ENCODE data around the gene INHBC.
"Not testable (repeated sequence)": the region's sequence is repeated elsewhere in the genome, so short reads cannot be mapped to it uniquely, and the experiment has no call there.

The INHBC gene, protein sequence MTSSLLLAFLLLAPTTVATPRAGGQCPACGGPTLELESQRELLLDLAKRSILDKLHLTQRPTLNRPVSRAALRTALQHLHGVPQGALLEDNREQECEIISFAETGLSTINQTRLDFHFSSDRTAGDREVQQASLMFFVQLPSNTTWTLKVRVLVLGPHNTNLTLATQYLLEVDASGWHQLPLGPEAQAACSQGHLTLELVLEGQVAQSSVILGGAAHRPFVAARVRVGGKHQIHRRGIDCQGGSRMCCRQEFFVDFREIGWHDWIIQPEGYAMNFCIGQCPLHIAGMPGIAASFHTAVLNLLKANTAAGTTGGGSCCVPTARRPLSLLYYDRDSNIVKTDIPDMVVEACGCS

DNA sequence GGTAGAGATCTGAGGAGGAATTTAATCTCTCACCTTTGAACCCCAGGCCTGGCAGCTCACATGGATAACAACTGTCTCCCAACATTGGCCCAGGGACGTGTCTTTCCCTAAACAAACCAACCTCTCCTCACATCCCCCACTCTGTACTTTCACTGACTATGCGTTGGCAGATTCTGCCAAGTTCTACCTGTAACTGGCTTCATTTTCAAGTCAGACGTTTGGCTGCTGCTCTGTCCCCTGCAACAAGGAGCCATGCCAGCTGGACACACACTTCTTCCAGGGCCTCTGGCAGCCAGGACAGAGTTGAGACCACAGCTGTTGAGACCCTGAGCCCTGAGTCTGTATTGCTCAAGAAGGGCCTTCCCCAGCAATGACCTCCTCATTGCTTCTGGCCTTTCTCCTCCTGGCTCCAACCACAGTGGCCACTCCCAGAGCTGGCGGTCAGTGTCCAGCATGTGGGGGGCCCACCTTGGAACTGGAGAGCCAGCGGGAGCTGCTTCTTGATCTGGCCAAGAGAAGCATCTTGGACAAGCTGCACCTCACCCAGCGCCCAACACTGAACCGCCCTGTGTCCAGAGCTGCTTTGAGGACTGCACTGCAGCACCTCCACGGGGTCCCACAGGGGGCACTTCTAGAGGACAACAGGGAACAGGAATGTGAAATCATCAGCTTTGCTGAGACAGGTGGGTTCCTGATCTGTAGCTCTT is at the start of gene INHBC:
Gene INHBC, plus strand, starts transcription at position 268 of the 707 bp plus-strand sequence. Its CDS starts 103 bp downstream, at position 371.
- DNase-seq: no peak

DNA sequence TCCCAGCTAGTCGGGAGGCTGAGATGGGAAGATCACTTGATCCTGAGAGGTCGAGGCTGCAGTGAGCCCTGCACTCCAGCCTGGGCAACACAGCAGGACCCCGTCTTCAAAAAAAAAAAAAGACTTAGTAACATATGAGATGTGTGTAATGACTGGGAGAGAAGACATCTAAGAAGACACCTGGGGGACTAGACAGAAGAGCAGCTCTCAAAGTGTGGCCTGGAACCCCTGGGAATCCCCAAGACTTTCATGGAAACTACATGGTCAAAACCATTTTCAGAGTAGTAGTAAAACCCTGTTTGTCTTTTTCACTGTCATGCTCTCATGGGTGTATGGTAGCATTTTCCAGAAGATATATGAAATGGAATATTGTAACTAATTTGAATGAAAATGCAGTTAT is 49.0 kb upstream of the INHBC start:
- DNase-seq: no peak

DNA sequence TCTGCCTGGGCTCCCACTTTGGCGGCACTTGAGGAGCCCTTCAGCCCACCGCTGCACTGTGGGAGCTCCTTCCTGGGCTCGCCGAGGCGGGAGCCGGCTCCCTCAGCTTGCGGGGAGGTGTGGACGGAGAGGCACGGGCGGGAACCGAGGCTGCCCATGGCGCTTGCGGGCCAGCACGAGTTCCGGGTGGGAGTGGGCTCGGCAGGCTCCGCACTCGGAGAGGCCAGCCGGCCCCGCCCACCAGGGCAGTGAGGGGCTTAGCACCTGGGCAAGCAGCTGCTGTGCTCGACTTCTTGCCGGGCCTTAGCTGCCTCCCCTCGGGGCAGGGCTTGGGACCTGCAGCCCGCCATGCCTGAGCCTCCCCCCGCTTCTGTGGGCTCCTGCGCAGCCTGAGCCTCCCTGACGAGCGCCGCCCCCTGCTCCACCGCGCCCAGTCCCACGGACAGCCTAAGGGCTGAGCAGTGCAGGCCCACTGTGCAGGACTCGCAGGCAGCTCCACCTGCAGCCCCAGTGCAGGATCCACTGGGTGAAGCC is 48.3 kb upstream of the INHBC start:
- DNase-seq: no peak

DNA sequence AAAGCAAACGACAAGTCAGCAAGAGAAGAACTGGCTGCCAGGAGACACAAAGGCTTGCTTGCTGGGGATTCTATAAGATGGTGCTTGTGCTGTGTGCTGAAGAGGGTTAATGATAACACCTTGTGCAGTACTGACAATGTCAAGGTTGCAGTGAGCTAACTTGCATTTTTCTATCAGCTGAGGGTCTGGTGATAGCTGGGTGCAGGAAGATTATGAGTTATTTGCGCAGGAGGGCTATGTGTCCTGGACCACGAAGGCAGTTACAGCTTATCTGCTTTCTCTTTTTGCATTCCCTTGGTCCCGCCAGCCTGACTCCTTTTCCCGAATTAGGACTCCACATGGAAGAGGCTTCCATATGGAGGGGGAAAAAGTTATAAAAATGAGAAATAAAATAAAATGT is 46.2 kb upstream of the INHBC start:
- no peak for DNase-seq

DNA sequence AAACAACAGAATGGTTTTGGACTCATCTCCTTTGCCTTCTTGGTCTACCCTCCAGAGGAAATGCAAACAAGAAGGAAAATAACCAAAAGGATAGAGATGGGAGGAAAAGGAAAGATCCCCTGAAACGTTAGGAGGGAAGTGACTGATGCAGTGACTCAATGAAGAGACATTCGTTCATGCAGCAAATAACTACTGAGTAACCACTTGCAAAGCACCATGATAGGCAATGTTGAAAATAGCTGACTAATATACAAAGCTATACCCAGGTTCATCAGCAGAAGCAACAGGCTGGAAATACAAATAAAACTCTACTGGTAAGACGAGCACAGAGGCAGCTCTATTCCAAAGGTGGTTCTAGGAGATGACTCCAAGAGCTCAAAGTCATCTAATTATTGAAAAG is 45.6 kb upstream of the INHBC start:
- DNase-seq: no peak

DNA sequence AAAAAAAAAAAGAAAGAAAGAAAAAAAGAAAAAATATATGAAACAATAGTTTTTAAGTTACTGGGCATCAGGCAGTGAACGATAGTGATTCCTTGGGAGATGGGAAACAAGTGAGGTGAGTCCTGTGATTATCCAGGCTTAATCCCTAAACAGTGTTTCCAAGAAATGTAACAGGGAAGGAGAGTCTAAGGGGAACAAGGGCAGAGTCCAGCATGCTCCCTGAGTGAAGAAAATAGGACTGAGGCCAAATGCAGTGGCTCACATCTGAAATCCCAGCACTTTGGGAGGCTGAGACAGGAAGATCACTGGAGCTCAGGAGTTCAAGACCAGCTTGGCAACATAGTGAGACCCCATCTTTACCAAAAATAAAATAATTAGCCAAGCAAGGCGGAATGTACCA is 44.4 kb upstream of the INHBC start:
- no peak for DNase-seq

DNA sequence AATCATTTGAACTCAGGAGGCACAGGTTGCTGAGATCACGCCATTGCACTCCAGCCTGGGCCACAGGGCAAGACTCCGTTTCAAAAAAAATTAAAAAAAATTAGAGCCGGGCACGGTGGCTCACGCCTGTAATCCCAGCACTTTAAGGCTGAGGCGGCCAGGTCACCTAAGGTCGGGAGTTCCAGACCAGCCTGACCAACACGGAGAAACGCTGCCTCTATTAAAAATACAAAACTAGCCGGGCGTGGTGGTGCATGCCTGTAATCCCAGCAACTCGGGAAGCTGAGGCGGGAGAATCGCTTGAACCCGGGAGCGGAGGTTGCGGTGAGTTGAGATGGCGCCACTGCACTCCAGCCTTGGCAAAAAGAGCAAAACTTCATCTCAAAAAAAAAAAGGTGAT is 39.5 kb upstream of the INHBC start:
- no peak for DNase-seq

DNA sequence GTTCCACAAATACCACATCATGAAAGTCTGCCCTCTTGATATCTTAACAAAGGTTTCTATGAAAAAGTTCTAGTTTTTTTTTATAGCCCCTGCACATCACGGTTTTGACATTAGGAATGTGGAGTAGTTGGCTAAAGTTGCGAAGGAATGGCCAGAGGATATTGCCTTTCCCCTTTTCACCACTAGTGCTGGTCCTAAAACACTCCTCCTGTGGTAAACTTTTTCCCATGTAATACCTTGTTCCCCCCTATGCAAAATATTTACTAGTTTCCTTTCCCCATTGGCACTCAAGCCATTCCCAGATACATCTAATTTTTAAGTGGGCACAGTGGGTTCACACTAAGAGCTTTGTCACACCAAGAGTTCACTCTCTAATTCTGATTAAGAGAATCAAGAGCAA is 37.1 kb upstream of the INHBC start:
- DNase-seq: no peak

DNA sequence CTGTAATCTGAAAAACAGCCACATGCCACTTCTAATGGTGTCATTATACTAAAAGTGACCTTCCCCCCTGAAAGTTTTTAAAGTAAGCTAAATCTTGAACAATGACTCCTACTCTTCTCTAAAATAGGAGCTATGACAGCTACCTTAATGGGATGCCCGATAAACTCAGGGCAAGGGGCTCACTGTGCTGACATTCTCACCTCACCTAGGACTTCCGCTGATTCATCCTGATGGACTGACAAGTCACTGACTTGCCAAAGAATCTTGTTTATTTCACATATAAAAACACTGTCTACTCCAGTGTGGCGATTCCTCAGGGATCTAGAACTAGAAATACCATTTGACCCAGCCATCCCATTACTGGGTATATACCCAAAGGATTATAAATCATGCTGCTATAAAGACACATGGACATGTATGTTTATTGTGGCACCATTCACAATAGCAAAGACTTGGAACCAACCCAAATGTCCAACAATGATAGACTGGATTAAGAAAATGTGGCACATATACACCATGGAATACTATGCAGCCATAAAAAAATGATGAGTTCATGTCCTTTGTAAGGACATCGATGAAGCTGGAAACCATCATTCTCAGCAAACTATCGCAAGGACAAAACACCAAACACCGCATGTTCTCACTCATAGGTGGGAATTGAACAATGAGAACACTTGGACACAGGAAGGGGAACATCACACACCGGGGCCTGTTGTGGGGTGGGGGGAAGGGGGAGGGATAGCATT is 34.7 kb upstream of the INHBC start:
- not testable (repeated sequence) for DNase-seq

DNA sequence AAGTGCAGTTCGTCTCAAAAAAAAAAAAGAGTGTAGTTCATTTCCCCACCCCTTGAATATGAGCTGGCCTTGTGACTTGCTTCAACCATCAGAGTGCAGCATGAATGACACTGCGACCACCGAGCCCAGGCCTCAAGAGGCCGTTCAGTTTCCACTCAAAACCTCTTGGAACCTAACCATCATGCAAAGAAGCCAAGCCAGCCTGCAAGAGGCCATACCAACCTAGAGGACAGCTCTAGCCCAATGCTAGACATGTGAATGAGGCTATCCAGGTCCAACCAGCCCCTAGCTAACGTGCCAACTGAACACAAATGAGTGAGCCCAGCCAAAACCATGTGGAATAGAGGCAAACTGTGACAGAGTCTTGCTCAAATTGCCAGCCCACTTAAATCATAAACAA is 33.4 kb upstream of the INHBC start:
- DNase-seq: no peak

DNA sequence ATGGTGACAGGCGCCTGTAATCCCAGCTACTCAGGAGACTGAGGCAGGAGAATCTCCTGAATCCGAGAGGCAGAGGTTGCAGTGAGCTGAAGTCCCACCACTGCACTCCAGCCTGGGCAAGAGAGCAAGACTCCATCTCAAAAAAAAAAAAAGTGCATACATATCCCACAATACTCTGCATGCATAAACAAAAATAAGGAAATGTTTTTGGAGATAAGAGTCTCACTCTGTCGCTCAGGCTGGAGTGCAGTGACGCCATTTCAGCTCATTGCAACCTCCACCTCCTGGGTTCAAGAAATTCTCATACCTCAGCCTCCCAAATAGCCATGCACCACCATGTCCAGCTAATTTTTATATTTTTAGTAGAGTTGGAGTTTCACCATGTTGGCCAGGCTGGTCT is 32.4 kb upstream of the INHBC start:
- DNase-seq: not testable (repeated sequence)

DNA sequence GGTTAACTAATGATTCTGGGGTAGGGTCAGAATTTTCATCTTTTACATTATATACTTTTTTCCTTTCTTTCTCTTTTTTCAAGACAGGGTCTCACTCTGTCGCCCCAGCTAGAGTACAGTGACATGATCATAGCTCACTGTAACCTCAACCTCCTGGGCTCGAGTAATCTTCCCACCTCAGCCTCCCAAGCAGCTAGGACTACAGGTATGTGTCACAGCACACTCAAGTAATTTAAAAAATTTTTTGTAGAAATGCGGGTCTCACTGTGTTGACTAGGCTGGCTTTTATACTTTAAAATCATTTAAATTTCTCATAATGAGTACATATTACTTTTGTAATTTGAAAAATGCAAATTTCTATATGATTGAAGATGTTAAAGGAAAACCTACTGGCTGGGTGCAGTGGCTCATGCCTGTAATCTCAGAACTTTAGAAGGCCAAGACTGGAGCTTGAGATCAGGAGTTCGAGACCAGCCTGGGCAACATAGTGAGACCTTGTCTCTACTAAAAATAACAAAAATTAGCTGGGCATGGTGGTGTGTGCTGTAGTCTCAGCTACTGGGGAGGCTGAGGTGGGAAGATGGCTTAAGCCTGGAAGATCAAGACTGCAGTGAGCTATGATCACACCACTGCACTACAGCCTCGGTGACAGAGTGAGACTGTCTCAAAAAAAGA is 29.5 kb upstream of the INHBC start:
- no peak for DNase-seq

DNA sequence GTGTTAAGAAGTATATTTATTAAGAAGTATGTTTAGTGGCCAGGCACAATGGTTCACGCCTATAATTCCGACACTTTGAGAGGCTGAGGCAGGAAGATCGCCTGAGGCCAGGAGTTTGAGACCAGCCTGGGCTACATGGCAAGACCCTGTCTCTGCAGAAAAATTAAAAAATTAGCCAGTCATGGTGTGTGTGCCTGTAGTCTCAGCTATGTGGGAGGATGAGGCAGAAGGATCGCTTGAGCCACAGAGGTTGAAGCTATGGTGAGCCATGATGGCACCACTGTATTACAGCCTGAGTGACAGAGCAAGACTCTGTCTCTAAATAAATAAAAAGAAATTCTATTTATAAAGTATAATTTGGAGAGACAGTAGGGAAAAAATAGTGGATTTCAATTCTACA is 24.1 kb upstream of the INHBC start:
- no peak for DNase-seq

DNA sequence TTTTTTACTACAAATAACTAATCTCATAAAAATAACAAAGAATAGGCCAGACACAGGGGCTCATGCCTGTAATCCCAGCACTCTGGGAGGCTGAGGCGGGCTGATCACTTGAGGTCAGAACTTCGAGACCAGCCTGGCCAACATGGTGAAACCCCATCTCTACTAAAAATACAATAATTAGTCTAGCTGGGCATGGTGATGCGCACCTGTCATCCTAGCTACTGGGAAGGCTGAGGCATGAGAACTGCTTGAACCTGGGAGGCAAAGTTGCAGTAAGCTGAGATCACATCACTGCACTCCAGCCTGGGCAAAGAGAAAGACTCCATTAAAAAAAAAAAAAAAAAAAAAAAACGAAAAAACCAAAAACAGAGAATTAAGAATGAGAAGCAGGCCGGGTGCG is 20.4 kb upstream of the INHBC start:
- not testable (repeated sequence) for DNase-seq

DNA sequence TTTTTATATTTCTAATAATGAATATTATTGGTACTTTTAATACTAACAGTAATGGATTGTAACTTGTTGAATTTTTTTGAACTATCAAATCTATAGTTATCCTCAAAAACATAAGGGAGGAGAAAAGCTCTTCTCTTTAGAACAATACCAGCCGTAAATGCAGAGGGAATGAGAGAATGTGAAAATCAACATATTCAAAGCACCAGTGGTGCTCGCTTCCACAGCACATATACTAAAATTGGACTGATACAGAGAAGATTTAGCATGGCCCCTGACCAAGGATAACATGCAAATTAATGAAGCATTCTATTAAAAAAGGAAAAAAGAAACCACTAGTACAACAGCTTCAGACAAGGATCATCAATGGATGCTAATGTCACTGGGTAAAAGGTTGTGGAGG is 19.5 kb upstream of the INHBC start:
- no peak for DNase-seq

DNA sequence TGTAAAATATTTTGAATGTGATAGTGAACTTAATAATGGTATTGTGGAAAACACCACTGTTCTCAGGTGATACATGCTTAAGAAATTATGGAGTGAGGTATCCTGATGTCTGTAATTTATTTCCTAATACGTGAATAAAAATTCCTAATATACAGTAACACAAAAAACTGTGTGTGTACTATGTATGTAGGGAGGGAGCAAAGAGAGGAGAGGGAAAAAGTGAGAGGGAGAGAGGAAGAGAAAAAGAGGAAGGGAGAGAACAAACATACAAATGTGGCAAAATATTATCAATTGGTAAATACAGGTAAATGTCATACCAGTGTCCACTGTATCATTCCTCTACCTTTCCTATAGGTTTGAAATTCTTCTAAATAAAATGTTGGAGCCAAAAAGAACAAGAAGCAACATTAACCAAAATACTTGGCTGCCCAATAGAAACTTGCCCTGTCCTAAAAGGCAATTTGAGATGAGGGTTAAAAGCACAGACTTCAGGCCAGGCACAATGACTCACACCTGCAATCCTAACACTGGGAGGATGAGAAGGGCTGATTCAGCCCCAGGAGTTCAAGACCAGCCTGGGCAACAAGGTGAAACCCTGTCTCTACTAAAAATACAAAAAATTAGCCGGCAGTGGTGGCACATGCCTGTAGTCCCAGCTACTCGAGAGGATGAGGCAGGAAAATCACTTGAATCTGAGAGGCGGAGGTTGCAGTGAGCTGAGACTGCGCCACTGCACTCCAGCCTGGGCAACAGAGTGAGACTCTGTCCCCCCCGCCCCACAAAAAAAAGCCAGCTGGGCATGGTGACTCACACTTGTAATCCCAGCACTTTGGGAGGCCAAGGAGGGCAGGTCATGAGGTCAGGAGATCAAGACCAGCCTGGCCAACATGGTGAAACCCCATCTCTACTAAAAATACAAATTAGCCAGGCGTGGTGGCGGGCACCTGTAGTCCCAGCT is 18.3 kb upstream of the INHBC start:
- no peak for DNase-seq

DNA sequence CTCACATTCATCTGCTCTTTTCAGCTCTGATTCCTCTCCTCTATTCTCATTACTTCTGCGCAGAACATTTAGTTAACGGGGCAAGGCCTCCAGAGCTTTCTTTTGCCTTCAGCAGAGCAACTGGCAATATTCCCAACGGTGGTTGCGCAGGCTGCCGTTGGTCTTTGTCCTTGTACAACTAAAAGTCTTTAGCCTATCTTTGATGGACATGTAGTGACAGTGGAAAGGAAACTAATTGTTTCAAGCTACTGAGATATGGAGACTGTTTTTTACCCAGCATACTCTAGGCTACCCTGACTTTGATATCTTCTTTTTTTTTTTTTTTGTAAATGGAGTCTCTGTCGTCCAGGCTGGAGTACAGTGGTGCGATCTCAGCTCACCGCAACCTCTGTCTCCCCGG is 16.3 kb upstream of the INHBC start:
- no peak for DNase-seq

DNA sequence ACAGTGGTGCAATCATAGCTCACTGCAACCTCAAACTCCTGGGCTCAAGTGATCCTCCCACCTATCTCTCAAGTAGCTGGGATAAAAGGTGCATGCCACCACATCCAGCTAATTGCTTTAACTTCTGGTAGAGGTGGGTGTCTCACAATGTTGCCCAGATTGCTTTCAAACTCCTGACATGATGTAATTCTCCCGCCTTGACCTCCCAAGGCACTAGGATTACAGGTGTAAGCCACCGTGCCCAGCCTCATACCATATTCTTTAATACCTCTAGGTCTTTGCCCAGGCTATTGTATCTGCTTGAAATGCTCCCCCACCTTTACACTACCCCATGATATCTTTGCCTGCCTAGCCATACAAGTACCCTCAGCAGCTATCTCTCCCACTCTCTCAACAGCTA is 15.1 kb upstream of the INHBC start:
- no peak for DNase-seq

DNA sequence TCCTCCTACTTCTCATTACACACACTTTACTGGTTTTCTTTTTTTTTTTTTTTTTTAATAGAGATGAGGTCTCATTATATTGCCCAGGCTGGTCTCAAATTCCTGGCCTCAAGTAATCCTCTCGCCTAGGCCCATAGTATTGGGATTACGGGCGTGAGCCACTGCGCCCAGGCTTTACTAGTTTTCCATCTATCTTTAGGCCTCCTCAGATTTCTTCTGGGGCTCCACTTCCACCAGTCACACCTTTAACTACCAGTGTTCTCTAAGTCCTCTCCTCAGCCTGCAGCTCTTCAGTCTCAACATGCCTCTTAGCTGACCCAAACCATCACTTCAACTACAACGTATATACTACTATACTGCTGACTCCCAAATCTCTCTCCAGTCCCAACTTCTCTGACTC is 14.1 kb upstream of the INHBC start:
- no peak for DNase-seq

DNA sequence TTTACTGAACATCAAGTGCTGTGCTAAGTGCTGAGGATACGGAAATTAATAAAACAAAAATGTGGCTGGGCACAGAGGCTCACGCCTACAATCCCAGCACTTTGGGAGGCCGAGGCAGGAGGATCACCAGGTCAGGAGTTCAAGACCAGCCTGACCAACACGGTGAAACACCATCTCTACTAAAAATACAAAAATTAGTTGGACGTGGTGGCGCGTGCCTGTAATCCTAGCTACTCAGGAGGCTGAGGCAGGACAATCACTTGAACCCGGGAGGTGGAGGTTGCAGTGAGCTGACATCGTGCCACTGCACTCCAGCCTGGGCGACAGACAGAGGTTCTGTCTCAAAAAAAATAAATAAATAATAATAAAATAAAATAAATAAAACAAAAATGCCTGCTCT is 7.6 kb upstream of the INHBC start:
- not testable (repeated sequence) for DNase-seq

DNA sequence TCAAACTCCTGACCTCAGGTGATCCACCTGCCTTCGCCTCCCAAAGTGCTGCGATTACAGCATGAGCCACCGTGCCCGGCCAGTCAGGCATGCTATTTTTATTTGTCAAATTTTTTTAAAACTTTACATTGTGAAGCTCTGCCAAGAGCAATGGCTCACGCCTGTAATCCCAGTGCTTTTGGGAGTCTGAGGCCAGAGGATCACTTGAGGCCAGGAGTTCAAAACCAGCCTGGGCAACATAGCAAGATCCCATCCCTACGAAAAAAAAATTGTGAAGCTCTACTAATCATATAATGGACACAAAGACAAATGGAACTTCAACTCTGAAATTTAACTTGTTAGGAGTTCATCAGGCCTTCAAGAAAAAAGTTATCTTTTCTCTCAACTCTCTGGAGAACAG is 5.6 kb upstream of the INHBC start:
- no peak for DNase-seq
